Measurements from ENCODE around the gene FBXO7. TPM values are rescaled to one million over a fixed set of nuclear protein-coding genes. Genes with fewer than 3 reads are reported as not detected.

Gene FBXO7
- total RNA-seq, 1 experiment from 2014 or later = 47.8 TPM

GRCh38 chr22:32492111-32492510 lies 17.5 kb downstream of the FBXO7 start:
- Histone ChIP-seq H2AK5ac (ENCODE audit: insufficient read length, low read length) (no peak overlapping the region), H3K18ac (ENCODE audit: insufficient read length, low read depth, low read length) (no peak overlapping the region), H3K56ac (ENCODE audit: insufficient read length, low read depth, low read length) (no peak overlapping the region), H3K79me1 (ENCODE audit: insufficient read depth, low read depth, low read length, poor library complexity, severe bottlenecking) (no peaks in the 10 kb centered on the region), H2AFZ (ENCODE audit: low read length) (no peak overlapping the region), H3K27ac (ENCODE audit: insufficient read length, low read depth, low read length) (no peak overlapping the region), H2BK20ac (ENCODE audit: low read depth, low read length, poor library complexity, severe bottlenecking) (no peak overlapping the region), H3K4me1 (ENCODE audit: insufficient read depth, low read length) (no peaks in the 10 kb centered on the region), H3K4me2 (ENCODE audit: insufficient read depth, insufficient read length, low read length) (no peak overlapping the region), H3K27me3 (ENCODE audit: insufficient read depth, low read length) (no peaks in the 10 kb centered on the region), H4K91ac (ENCODE audit: insufficient read length, low read depth, low read length) (no peak overlapping the region), H3K23ac (ENCODE audit: insufficient read length, low read depth, low read length) (no peak overlapping the region), H4K20me1 (ENCODE audit: control insufficient read depth, insufficient read depth, insufficient read length) (no peaks in the 10 kb centered on the region), H3T11ph (ENCODE audit: low read length) (no peak overlapping the region), H3K23me2 (ENCODE audit: insufficient read length, low read depth, low read length, poor library complexity, severe bottlenecking) (no peaks in the 10 kb centered on the region), H2BK15ac (ENCODE audit: low read depth, low read length) (no peak overlapping the region), H2BK12ac (ENCODE audit: insufficient read length, low read depth, low read length) (no peak overlapping the region), H2BK120ac (ENCODE audit: low read depth, low read length, poor library complexity, severe bottlenecking) (no peak overlapping the region), H3K9ac (ENCODE audit: extremely low read depth, insufficient read length, low read length) (no peak overlapping the region), H4K8ac (replicated peaks; ENCODE audit: insufficient read length, low read depth, low read length) (no peak overlapping the region), H3K79me2 (ENCODE audit: insufficient read depth, low read length) (no peaks in the 10 kb centered on the region), H3K9me3 (ENCODE audit: control insufficient read depth, low read depth, low read length) (no peaks in the 10 kb centered on the region), H3K4ac (ENCODE audit: low read depth, low read length) (no peak overlapping the region), H2BK5ac (ENCODE audit: insufficient read length, low read length) (no peak overlapping the region), H3K14ac (ENCODE audit: insufficient read depth, low read length) (no peak overlapping the region), H4K5ac (ENCODE audit: insufficient read length, low read depth, low read length) (no peak overlapping the region)
- H3K9me3 Mint-ChIP-seq = no peaks in the 10 kb centered on the region
- H3K4me3 Mint-ChIP-seq = no peak overlapping the region
- peaks cover 14 to 60% (median 50%) of the 10 kb centered on the region in 3 experiments; a peak in 6 of 7 replicates for H3K36me3 Mint-ChIP-seq (ENCODE audit: insufficient read depth in 1 of 3, low read depth in 3 of 3)
- no peak overlapping the region for H3K27ac Mint-ChIP-seq
- DNase-seq = no peak
- no peaks in the 10 kb centered on the region for H3K27me3 Mint-ChIP-seq (ENCODE audit: low read depth)
- WGBS (ENCODE audit: extremely low coverage, insufficient read length, low lambda C conversion rate) = 100% methylated on average over 1 of the region's 2 CpGs
- no peaks in the 10 kb centered on the region for H3K4me1 Mint-ChIP-seq
- no peak for TF ChIP-seq CTCF (conservative IDR thresholded peaks at IDR 0.05)

Measured in H9 (cell line).